Suppressor macrophage treated with lipopolysaccharide for 4 hours (primary cell): ENCODE data around the gene NUP35.

Experiments used
- DNase-seq: peaks from one replicate; pipeline ENCODE4 v3.0.0-alpha.2; 2020

The NUP35 gene, protein sequence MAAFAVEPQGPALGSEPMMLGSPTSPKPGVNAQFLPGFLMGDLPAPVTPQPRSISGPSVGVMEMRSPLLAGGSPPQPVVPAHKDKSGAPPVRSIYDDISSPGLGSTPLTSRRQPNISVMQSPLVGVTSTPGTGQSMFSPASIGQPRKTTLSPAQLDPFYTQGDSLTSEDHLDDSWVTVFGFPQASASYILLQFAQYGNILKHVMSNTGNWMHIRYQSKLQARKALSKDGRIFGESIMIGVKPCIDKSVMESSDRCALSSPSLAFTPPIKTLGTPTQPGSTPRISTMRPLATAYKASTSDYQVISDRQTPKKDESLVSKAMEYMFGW

DNA sequence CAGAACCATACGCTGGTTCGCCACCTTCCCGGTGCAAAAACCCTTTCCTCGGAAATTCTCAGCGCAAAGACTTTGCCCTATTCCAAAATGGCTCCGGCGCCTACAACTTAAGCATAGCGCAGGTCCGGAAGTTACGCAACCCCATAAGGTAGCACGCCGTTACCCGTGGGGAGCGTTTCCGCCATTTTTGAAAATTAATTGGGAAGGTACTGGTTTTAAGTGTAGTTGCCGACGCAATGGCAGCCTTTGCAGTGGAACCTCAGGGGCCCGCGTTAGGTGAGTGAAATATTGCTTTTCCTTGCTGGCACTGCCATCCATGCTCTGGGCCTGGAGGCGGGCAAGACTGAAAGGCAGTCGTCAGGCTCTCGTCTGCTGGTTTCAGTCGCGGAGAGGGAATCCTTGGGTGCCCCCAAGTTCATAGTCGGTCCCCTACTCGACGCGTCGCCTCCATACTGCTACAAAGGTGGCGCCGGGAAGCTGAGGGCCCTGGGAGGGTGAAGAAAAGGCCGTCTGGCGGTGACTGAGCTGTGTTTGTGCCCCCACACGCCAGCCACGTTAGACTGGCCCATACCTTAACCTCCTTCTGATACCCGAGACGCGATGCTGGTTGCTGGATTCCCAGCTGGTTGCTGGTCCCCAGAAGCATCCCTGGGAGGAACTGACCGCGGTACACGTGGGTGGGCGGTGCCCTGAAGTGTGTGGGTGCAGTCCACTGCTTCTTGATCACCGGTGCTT lies at the start of gene NUP35:
Gene NUP35, plus strand, starts transcription at position 222 of the 735 bp plus-strand sequence. Its CDS starts 15 bp downstream, at position 237.
- peak; percentile 94 for DNase-seq

DNA sequence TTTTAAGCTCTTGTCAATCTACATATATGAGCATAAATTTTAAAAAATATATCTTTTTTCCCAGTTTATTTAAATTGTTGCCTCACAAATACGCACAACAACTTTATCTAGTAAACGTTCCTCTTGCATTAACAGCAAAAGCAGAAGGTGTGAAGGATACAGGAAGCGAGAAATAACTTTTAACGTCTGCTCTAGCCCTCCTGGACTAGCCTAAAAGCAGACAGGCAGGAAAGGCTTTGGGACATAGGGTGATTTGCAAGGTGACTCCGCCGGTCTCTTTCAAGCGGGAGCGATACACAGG lies 46.1 kb upstream of the NUP35 start:
- no peak for DNase-seq

DNA sequence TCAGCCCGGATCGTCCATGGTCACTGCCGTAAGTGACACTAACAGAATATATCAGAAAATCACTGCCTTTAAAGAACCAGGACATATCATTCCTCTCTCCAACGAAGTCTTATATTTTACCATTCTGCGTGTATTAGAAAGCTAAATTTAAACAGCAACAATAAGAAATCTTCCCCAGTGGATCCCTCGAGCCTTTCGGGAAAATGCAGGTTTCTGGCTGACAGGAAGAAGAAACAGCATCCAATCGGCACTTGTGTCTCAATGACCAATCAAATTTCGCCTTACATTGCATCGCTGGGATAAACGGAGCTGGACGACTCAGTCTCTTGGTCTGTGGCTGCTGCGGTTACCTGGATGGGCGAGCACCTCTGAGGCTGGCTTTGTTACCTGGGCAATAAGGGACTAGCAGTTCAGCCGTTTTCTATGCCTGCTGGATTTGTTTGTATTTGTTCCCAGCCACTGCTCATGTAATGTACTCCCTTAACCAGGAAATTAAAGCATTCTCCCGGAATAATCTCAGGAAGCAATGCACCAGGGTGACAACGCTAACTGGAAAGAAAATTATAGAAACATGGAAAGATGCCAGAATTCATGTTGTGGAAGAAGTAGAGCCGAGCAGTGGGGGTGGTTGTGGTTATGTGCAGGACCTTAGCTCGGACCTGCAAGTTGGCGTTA lies 45.6 kb upstream of the NUP35 start, which contains the start of gene DUSP19:
Gene DUSP19, plus strand, starts transcription at position 284 of the 675 bp plus-strand sequence. Its CDS starts 187 bp downstream, at position 471.
- DNase-seq, result peak; percentile 90

DNA sequence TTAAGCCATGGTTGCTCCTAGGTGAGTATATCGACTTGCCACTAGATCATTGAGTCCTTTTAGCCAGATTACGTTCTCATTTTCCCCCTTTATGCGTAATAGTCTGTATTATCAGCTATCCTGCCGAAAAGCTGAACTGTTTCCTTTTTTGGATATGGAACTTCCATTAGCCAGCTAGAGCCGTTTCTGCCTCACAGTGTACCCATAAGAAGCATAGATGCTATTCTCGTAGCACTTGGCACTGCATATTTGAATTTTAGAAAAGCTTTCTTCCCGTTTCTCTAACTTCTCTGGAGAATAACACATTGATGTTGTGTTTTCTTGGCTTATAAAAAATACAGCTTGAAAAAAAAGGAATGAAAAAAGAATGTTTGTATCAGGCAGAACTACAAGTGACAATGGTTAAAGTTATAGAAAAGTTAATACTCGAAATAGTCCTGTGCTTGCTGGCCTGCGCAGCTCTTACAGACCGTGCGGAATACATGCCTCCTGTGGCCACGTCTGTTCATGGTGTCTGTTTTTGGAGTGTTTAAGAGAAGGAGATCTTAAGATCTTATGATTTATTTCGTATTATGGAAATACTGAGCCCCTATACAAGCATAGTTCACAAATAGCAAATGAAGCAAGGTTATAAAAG lies 45.0 kb upstream of the NUP35 start:
- peak; percentile 22 for DNase-seq

DNA sequence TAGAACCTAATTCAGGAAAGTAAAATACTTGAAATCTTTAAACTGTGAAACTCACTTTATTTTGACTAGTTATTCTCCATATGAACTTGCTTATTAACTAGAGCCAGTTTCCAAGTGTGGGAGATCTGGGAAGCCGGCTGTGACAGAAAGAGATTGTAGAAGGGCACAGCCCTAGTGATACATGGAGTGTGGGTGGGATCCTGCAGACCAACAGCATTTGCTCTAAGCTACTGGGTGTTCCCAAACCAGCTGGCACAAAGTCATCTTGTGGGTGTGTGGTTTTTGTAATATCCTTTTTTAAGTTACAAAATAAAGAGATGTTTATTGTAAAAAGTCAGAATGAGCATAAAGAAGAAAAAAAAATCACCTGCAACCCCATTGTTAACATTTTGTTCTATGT lies 42.3 kb upstream of the NUP35 start:
- DNase-seq, result peak; percentile 66

DNA sequence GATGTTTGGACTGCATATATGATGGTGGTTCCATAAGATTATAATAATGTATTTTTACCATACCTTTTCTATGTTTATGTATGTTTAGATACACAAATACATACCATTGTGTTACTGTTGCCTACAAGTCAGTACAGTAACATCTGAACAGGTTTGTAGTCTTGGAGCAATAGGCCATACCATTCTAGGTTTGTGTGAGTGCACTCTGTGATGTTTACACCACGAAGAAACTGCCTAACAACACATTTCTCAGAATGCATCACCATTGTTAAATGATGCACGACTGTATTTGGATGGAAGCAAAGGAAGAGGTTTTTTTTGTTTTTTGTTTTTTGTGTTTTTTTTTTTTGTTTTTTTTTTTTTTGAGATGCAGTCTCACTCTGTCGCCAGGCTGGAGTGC lies 36.2 kb upstream of the NUP35 start:
- DNase-seq, result no peak

DNA sequence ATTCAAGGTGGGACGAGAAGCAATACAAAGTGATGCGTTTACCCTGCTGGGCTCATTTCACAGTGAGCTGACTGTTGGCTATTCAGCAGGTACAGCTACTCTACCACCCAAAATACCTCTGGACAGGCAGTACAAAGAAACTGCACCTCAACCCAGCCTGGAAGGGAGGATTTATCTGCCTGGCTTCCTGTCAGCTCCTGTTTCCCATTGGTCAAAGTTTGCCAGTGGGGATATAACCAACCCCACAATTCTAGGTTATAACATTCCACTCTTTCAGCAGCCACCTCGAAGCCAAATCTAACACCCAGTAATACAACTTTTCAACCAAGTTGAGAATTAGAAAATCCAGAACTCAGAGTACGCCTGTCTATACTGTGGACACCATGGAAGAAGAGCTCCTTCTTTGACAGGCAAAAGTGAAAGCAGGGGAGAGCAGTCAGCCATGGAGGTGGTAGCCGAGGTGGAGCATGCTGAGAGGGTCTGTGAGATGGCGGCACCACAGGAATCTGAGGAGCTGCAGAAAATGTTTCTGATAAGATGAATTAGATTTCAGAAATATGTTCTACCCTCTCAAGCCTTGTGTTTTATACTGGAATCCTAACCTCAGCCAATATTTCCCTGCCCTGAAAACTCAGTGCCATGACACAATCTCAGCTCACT lies 34.9 kb upstream of the NUP35 start:
- no peak for DNase-seq

DNA sequence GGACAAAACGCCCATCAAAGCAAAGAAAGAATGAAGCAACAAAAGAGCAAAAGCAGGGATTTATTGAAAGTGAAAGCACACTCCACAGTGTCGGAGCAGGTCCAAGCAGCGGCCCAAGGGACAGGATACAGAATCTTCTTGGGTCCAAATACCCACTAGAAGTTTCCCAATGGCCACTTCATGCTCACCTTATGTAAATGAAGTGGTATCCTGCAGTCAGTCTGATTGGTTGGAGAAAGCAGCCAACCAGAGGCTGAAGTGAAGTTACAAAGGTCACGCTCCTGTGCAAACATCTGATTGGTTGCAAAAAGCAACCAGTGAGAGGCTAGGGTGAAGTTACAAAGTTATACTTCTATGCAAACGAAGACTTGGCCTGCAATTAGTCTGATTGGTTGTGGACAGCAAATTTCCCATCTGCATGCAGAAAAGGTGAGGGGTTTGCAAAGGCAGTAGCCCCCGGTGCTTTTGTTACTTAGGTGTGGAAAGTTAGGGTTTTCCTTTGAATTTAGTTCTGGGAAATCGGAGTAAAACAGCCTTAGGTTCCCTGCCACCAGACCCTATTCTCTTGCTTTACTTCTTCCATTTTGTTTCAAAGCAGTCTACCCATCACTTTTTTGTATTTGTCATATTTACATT lies 32.8 kb upstream of the NUP35 start:
- no peak for DNase-seq

DNA sequence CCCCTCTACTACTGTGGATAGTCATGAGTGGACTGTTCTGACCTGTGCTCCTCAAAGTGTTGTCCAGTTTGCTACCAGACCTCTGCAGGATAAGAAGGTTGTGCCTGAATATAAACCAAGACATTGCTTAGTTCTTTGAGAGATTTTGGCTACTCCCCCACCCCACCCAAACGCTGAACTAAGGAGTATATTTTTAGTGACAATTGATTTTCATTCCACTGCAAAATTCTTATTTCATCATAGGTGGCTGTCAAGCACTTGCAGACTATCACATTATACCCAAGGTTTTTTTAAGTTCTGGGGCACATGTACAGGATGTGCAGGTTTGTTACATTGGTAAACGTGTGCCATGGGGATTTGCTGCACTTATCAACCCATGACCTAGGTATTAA lies 32.3 kb upstream of the NUP35 start:
- no peak for DNase-seq

DNA sequence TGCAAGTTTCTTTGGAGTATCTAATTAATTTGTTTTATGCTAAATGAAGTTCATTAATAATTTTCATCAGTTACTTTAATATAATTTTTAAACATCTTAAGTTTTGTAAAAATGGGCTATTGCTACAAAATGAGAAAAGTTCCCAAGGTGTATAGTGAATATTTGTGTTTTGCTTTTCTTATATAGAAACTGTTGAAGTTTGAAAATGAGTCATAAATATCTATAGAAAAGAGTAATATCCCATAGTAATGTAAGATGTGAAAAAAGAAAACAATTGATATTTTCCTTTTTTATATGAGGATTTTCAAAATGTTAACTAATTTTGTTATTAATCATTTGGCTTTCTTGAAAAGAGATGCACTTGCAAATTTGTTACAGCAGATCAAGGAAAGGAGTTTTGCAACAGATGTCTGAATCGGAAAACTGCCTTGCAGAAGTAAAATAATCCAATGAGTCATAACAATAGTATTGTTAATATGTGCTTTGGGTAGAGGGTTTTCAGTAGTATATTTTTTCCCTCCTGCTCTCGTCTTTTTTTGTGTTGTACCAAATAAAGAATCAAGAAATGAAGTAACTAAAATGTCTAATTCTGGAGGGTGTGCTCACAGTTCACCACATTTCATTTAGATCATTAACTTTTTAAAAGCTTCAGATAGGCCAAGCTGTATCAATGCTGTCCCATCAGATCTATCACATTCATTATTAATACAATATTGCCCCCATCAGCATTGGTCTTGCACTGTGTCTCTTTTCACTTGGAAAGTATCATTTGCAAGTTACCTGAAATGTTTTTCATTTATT lies 30.2 kb upstream of the NUP35 start:
- no peak for DNase-seq

DNA sequence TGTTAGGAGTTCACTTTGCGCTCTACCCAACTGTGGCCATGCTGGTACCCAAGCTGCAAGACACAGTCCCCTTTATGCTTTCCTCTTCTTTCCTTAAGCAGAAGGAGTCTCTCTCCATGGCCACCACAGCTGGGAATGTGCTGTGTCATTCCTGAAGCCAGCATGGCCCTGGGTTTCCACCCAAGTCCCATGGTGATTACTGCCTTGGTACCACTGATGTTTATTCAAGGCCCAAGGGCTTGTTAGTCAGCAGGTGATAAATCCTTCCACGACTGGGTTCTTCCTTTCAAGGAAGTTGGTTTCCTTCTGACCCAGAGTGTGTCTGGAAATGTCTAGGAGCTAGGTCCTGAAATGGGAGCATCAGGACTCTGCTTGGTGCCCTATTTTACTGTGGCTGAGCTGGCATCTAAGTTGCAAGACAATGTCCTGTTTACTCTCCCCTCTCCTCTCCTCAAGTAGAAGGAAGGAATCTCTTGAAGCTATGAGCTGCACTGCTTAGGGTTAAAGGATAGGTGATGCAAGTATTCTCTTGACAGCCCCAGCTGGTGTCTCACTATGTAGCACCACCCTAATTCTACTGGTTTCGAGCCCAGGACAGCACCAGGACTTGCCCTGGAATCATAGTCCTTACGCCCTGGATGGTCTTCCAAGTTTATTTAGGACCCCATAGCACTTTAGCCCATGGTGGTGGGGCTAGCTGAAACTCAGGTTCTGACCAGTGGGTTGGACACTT lies 18.7 kb upstream of the NUP35 start:
- DNase-seq, result no peak

DNA sequence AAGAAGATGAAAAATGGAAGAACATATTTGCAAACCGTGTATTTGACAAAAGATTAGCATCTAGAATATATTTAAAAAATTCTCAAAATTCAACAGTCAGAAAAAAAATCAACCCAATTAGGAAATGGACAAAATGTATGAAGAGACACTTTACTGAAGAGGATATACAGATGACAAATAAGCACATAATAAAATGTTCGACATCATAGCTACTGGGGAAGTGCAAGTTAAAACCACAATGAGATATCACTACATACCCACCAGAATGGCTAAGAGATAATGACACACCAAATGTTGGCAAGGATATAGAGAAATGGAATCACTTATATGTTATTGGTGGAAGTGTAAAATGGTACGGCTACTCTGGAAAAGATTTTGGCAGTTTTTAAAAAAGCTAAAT lies 11.7 kb upstream of the NUP35 start:
- no peak for DNase-seq

DNA sequence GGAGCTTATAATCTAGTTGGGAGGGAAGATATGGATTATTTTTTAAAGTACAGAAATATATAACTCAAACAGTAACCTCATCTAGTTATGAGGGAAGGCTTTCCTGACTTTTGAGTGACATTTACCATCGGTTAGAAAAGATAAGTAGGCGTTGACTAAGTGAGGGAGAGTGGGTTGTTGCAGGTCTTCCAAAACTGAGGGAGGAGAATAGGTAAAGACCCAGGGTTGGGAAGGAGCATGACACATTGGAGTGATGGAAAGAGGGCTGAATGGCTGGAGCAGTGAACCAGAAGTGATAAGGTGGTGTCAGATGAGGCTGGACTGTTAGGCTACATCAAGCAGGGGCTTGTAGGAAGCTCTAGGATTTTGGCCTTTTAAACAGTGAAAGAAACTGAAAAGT lies 10.6 kb upstream of the NUP35 start:
- DNase-seq, result no peak

DNA sequence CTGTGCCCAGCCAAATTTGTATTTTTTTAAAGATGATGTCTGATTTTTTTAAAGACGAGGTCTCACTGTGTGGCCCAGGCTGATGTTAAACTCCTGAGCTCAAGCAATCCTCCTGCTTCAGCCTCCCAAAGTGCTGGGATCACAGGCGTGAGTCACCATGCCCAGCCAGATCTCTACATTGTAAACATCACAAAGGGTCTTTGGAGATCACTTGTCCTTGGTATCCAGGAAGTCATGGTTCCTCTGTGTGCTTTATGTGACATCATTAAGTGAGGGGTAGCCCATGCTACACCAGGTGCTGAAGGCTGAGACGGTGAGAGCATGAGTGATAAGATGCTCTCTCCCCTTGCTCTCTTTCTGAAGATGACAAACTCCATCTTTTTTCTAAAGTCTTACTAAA lies 7.0 kb upstream of the NUP35 start:
- no peak for DNase-seq

DNA sequence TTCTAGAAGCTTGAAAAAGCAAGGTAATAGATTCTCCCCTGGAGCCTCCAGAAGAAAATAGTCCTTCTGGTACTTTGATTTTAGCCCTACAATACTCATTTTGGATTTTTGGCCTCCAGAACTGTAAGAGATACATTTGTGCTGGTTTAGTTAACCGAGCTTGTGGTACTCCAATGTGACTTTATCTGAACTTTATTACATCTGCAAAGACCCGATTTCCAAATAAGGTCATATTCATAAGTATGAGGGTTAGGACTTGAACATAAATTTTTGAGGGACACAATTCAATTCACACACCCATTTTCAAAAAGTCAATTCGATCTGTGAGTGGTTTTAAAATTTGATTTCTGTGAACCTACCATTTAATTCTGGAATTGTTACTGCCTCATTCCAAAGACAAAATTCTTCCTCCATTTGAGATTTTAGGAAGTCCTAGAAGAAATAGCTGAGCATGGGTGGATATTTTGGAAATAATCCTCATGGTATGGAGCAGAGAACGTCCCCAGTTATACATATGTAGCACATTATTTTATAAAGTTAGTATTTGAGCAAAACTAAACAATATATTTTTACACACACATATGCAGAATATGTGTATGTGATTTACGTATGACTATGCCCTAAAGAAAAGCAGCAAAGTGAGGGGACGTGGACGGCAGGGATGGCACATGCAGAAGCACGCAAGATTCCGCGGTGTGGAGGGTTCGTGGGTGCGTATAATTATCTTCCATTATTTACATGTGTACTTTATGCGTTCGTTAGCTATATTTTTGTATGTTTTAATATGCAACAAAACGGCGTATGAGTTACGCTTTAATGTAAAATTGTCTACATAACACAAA lies 905 bp upstream of the NUP35 start:
- no peak for DNase-seq

DNA sequence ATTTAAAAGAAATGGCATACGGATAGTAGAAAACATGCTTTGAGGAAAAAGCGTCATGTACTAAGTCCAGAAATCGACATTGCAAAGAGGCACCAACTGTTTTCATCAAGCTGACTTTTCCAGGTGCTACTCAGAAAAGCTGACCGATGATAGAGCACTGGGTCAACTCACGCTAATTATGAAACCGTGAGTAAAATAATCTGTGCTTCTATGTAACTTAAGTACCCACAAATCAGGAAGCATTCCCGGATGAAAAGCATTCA lies 353 bp upstream of the NUP35 start:
- no peak for DNase-seq

DNA sequence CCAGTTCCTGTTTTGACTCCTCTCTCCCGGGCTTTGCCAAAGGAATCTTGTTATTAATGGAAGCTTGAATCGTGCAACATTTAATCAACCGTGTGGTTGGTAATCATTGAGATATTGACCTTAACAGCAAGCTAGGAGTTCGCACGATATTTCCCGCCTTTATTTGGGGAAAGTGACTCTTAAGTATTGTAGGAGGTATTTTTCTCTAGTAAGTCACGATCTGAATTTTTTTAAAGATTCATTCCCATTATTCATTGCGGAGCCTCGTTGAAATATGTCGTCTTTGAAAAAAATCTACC lies 663 bp downstream of the NUP35 start:
- no peak for DNase-seq

DNA sequence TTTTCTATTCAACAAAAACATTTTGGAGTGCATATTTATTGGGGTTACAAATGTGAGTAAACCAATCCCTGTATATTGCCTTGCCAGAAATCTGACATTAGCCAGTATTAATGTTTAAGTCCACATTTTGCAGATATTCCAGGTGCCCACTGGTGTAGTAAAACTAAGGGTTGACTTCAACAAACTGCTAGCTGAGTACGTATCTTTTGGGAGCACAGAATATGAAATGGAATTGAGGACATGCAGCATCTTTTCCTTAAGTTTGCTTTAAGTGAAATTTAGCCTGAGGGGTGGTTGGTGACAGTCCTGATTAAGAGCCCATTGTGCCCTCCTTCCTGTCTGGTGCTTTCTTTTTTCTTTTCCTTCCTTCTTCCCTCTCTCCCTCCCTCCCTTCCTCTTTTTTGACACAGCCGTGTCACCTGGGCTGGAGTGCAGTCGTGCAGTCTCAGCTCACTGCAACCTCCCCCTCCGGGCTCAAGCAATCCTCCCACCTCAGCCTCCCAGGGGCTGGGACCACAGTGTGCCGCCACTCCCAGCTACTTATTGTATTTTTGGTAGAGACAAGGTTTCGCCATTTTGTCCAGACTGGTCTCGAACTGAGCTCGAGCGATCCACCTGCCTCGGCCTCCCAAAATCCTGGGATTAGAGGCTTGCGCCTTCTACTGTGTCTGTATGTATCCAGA lies 1.6 kb downstream of the NUP35 start:
- DNase-seq, result no peak

DNA sequence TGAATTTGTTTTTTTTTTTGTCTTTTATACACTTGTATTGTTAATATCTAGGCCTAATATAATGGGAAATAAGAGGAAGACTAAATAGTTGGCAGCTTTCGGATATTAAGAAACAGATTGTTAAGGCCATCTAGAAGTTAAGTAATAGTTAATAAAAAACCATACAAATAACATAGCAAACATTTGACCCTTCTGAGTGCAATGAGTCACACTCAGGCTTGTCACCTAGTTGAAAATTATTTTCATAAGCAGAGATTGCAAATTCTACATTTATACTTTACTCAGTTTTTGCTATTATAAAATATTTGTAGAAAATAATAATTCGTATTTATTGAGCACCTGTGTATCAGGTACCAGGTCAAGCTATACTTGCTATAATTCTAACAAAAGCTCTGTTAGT lies 2.4 kb downstream of the NUP35 start:
- no peak for DNase-seq

DNA sequence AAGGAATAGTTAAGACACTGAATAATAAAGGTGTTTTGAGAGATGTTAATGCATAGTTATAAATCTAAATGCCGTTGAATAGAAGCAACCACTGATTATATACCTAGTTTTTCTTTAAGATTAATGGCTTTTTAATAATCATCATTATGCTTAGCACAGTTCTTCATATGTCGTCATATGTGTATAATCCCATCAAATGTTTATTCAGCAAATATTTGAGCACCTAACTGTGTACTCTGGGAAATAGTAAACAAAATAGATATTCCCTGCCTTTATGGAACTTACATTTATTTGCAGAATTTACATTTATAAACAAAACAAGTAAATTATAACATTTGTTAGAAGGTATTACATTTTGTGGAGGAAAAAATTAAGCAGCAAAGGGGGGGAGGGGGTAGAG lies 9.8 kb downstream of the NUP35 start:
- no peak for DNase-seq
